ENCODE data around the gene KICS2.
"Not testable (repeated sequence)": the region's sequence is repeated elsewhere in the genome, so short reads cannot be mapped to it uniquely, and the experiment has no call there.

KICS2 gene

DNA sequence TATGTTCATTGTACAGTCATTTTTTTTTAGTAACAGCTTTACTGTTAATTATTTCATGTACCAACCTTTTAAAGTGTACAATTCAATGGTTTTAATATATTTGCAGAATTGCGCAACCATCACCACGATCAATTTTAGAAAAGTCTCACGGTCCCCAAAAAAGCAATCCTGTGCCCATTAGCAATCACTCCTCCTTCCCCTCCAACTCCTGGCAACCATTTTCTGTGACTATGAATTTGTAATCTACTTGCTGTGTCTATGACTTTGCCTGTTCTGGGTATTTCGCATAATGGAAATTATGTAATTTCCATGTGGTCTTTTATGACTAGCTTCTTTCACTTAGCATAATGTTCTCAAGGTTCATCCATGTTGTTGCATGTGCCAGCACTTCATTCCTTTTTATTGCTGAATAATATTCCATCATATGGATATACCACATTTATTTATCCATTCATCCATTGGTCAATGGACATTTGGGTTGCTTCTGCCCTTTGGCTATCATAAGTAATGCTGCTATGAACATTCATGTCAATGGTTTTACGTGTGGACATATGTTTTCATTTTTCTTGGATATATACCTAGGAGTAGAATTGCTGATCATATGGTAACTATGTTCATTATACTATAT, 9.9 kb downstream of the KICS2 start:
- DNase-seq = no peak

- no peak for DNase-seq
Observed at GRCh38 chr12:64207453-64207852, 14.6 kb downstream of the KICS2 start.

DNA sequence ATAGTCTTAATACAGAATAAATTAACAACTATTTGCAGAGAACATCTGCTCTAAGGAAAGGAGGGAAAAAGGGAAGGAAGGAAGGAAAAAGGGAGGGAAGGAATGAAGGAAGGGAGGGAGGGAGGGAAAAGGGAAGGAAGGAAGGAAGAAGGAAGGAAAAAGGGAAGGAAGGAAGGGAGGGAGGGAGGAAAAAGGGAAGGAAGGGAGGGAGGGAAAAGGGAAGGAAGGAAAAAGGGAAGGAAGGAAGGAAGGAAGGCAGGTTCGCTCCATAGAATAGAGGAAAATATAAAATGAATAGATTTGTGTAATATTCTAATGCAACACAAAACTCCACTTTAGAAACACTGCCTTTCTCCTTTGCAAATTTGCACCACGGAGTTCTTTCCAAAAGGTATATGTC, 16.6 kb downstream of the KICS2 start:
- no peak for DNase-seq

GRCh38 chr12:64203775-64204174, 18.3 kb downstream of the KICS2 start:
- DNase-seq = no peak

GRCh38 chr12:64203036-64203435, 19.1 kb downstream of the KICS2 start:
- no peak for DNase-seq

DNA sequence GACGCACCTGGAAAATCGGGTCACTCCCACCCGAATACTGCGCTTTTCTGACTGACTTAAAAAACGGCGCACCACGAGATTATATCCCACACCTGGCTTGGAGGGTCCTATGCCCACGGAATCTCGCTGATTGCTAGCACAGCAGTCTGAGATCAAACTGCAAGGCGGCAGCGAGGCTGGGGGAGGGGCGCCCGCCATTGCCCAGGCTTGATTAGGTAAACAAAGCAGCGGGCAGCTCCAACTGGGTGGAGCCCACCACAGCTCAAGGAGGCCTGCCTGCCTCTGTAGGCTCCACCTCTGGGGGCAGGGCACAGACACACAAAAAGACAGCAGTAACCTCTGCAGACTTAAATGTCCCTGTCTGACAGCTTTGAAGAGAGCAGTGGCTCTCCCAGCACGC, 26.3 kb downstream of the KICS2 start:
- not testable (repeated sequence) for DNase-seq

DNA sequence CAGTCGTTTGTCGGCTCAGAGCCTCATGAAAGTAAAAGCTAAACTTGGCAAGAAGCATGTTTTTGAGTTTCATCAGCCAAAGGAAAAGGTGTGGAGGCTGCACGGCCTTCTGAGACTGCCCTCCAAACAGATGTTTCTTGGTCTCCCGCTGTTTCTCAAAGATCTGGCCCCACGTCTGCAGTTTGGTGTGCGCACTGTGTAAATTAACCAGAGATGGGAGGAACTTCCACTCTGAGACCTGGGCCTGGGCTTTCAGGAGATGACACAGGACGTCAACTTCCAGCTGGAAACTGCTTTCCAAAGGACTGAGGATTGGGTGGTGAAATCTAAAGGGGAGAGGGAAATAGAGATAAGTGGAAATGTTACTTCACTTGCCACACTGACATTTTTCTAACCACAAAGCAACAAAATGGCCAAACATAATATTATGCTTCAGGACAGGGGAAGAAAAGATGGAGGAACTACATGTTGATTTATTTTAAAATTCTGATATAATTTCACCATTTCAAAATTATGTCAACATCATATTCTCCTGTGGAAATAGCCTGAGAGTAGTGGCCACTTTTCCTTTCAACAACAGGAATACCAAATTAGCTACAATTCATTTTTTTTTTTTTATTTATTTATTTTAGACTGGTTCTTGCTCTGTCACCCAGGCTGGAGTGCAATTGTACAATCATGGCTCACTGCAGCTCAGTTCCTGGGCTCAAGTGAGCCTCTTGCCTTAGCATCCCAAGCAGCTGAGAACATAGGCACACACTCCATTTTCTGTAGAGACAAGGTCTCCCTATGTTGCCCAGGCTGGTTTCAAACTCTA, 27.6 kb downstream of the KICS2 start:
- DNase-seq = no peak

DNA sequence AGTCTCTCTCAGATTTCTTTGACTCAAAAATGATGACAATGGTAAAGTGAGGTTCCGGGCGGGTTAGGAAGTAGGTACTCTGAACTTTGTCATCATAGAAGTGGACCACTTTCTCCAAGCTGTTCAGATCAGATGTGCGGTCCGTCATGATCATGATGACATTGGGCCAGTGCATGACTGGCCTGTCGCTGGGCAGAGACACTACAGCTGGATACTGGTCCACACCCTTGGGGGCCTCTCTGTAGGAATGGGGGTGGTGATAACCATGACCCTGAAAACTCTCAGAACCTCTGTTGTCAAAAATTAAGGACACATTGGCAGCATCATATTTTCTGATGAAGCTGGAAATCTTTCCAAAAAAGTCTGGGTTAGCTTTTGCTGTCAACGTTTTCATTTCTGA, 28.2 kb downstream of the KICS2 start:
- DNase-seq = no peak

DNA sequence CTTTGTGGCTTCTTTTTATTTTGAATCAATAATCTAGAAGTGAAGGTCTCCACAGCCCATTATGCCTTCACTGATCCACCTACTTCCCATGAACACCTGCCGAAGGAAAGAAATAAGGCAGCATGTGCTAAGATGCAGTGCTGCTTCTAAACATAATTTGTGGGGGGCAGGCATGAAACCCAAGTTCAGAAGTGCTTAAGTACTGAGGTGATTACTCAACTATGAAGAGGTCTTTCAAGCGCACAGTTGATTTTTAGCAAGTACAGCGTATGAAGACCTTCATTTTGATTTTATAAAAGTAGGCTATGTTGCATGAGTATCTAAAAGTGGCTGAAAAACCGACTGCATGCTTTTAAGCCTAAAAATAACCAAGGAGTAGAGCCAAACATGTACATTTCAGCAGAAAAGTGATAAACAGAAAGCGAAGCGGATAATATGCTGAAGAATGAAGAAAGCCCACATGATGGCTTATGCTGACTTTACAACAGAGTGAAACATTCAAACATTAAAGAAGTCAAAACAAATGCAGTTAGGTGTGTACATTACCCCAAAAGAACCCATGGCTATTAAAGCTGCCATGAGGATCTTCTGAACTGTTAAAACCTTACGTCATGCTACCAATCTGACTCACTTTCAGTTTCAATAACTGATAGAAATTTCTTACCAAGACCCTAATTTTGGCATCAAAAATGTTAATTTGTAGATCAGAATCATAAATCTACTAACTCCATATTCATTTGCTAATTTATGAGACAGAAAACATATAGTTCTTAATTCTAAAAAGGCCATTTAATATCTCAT, 29.3 kb downstream of the KICS2 start:
- no peak for DNase-seq

- DNase-seq = no peak
Observed at GRCh38 chr12:64190140-64190539, 32.0 kb downstream of the KICS2 start.

DNA sequence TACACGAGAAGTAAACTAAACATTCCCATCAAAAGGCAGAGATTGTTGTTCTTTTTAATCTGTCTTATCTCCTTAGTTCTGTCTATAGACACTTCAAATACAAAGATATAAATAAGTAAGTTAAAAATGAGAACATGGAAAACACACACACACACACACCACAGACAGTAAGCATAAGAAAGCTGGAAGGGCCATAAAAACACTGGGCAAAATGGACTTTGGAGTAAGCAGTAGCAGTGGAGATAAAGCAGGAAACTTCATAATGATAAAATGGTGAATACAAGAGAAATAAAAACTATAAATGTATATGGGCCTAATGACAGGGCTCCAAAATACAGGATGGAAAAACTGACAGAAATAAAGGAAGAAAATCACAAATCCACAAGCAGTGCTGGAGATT, 32.6 kb downstream of the KICS2 start:
- no peak for DNase-seq

- no peak for DNase-seq
Observed at GRCh38 chr12:64187794-64188193, 34.3 kb downstream of the KICS2 start.

DNA sequence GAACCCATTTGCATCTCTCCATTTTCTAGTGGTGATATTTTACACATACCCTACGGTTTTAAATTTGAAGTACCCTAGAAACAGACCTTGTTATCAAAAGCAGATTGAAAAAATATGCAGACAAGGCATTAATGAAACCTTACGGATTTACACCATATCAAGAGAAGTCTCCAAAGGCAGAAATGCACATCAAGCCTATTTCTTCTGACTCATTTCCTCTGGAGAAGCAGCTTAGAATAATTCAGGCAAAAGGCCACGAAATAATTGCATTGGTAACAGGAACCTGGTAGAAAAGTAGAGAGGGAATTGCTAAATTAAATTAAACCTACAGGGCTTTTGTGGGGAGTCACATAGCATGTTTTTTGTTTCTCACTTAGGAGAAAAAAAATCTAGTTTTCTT, 34.7 kb downstream of the KICS2 start:
- DNase-seq = no peak

DNA sequence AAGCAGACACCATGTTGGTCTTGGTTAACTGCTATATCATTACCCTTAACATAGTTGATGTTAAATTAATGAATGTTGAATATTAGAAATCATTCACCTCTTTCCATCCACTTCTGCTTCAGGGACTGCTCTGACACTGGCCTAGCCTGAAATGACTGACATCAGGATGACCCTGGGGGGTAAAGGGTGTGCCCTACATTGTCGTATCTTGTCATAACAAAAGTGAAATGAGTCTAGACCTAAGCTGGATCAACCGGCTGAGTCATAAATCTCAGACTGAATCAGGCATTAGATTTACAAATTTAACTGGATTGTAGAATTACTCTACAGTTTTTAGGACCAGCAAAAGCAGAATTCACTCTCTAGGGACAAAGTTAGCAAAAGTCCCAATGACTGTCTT, 35.3 kb downstream of the KICS2 start:
- DNase-seq = no peak

GRCh38 chr12:64184216-64184615, 37.9 kb downstream of the KICS2 start:
- DNase-seq = no peak

GRCh38 chr12:64181430-64182291, 40.4 kb downstream of the KICS2 start:
- no peak for DNase-seq

- no peak for DNase-seq
Observed at GRCh38 chr12:64180951-64181350, 41.1 kb downstream of the KICS2 start.

DNA sequence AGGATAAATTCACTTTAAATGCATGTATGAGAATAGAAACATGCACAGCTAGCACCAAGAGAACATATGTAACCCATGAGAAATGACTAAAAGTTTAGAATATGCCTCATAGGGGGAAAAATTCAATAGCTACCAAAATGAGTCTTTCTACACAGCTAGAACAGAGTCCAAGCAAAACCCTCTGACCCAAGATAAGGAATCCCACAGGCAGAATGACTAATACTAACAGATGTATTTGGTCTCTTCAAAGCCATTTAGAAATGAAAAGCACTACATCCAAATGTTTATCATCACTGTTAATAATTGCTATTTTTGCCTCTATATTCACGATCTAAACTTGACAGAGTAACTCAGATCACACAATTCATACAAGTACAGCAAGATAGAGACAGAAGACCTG, 44.0 kb downstream of the KICS2 start:
- no peak for DNase-seq

- no peak for DNase-seq
Observed at GRCh38 chr12:64177001-64177400, 45.1 kb downstream of the KICS2 start.

DNA sequence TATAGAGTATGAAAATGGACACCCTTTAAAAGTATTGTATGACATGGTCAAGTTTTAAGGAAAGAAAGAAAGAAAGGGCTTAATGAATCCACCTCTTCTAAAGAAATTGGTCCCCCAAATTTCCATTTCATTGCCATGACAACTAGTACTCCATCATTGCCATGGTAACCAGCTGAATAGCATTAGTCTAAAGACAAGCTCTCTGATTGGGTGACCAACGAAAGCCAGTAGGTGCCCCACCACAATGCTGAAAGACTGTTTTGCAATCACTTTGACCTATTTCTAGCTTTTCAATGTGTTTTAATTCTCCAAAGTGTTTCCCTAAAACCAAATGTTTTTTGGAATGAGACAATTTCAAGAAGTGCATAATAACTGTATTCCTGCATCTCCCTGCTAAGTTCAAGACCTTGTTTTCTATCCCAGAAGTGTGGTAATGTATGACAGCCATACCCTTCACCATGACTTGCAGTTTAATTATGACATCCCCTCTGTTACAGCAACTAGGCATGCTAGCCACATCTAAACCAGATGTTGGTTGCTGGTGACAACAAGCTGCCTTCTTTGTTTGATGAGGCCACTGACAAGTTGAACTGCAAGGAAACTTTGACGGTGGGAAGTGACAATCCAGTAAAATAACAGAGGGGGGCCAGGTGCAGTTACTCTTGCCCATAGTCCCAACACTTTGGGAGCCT, 46.7 kb downstream of the KICS2 start:
- DNase-seq = no peak

DNA sequence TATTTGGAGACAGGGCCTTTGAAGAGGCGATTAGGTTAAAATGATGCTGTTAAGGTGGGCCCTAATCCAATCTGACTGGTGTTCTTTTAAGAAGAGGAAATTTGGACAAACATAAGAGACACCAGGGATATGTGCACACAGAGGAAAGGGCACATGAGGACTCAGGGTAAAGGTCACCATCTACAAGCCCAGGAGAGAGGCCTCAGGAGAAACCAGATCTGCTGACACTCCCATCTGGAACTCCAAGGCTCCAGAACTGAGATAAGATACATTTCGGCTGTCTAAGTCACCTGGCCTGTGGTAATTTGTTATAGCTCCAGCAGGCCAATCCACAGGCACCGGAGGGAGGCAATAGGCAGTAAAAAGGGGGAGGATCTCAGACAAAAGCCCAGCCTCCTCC, 48.6 kb downstream of the KICS2 start:
- DNase-seq = no peak

Measured in activated naive CD4-positive, alpha-beta T cell treated with anti-CD3 and anti-CD28 coated beads, Interleukin-2, amount 50 U/mL, for 16 hours (primary cell).